GM21786 (cell line): ENCODE results near the gene BCAP29.

ENCODE experiments used
- ATAC-seq: cut with Tn5 transposase; IDR thresholded peaks from one replicate; pipeline ENCODE4 v1.9.1; 2021; ENCODE audit not compliant: unreplicated experiment

Gene BCAP29

GRCh38 chr7:107581387-107582013 lies 1.5 kb downstream of the BCAP29 start:
- no peak for ATAC-seq

GRCh38 chr7:107582875-107583274 lies 2.8 kb downstream of the BCAP29 start:
- no peak for ATAC-seq

- ATAC-seq, result no peak
Observed at GRCh38 chr7:107584716-107585115, 4.7 kb downstream of the BCAP29 start.

GRCh38 chr7:107588529-107589130 lies 8.6 kb downstream of the BCAP29 start:
- no peak for ATAC-seq

GRCh38 chr7:107591421-107591820 lies 11.4 kb downstream of the BCAP29 start:
- no peak for ATAC-seq

- ATAC-seq, result no peak
Observed at GRCh38 chr7:107592361-107593024, 12.4 kb downstream of the BCAP29 start.

GRCh38 chr7:107593025-107593410 lies 13.0 kb downstream of the BCAP29 start:
- no peak for ATAC-seq

GRCh38 chr7:107594961-107595737 lies 15.1 kb downstream of the BCAP29 start:
- no peak for ATAC-seq

GRCh38 chr7:107596881-107597581 lies 17.0 kb downstream of the BCAP29 start:
- ATAC-seq, result no peak

- ATAC-seq, result no peak
Observed at GRCh38 chr7:107597582-107597916, 17.5 kb downstream of the BCAP29 start.

- no peak for ATAC-seq
Observed at GRCh38 chr7:107597953-107598352, 17.9 kb downstream of the BCAP29 start.

- ATAC-seq, result no peak
Observed at GRCh38 chr7:107599262-107599661, 19.2 kb downstream of the BCAP29 start.

- ATAC-seq, result no peak
Observed at GRCh38 chr7:107600816-107601215, 20.8 kb downstream of the BCAP29 start.

- no peak for ATAC-seq
Observed at GRCh38 chr7:107605218-107605815, 25.3 kb downstream of the BCAP29 start.

- ATAC-seq, result no peak
Observed at GRCh38 chr7:107606303-107606702, 26.3 kb downstream of the BCAP29 start.

GRCh38 chr7:107609811-107610261 lies 29.8 kb downstream of the BCAP29 start:
- ATAC-seq, result no peak

- no peak for ATAC-seq
Observed at GRCh38 chr7:107610323-107610722, 30.3 kb downstream of the BCAP29 start.

GRCh38 chr7:107613439-107613838 lies 33.4 kb downstream of the BCAP29 start:
- no peak for ATAC-seq

GRCh38 chr7:107613948-107614347 lies 33.9 kb downstream of the BCAP29 start:
- ATAC-seq, result no peak

GRCh38 chr7:107614425-107614824 lies 34.4 kb downstream of the BCAP29 start:
- no peak for ATAC-seq
